Stimulated activated CD4-positive, alpha-beta T cell treated with anti-CD3 and anti-CD28 coated beads, Interleukin-1b, Interleukin-23, amount 100 ng/mL, for 24 hours (primary cell): ENCODE measurements around the gene RPP30.

ENCODE experiments used
- DNase-seq, 4 experiments: peaks; one replicate each; pipeline ENCODE4 v3.0.0-alpha.2; 2020; ENCODE audit warnings: low read depth in 4 of 4, low spot score in 1 of 4

The RPP30 gene

GRCh38 chr10:90916392-90917237 lies 44.8 kb downstream of the RPP30 start:
- DNase-seq: no peak

GRCh38 chr10:90917238-90917967 lies 45.6 kb downstream of the RPP30 start:
- DNase-seq: no peak

GRCh38 chr10:90917968-90918318 lies 46.2 kb downstream of the RPP30 start:
- DNase-seq: no peak

- DNase-seq: no peak
Observed at GRCh38 chr10:90919683-90920574, 48.2 kb downstream of the RPP30 start.

GRCh38 chr10:90920986-90921666 lies 49.4 kb downstream of the RPP30 start, which contains the start of gene ANKRD1:
ANKRD1 (minus strand) TSS chr10:90921087; CDS start chr10:90921027, 60 bp downstream.
- DNase-seq: no peak

- no peak for DNase-seq
Observed at GRCh38 chr10:90921906-90922305, 50.1 kb downstream of the RPP30 start.

GRCh38 chr10:90923111-90923731 lies 51.4 kb downstream of the RPP30 start:
- DNase-seq: no peak

- DNase-seq: no peak
Observed at GRCh38 chr10:90924552-90924951, 52.8 kb downstream of the RPP30 start.

GRCh38 chr10:90925079-90926029 lies 53.6 kb downstream of the RPP30 start:
- DNase-seq: no peak

GRCh38 chr10:90927293-90927692 lies 55.5 kb downstream of the RPP30 start:
- no peak for DNase-seq

- DNase-seq: no peak
Observed at GRCh38 chr10:90929179-90929578, 57.4 kb downstream of the RPP30 start.

- DNase-seq: no peak
Observed at GRCh38 chr10:90930070-90930837, 58.5 kb downstream of the RPP30 start.

GRCh38 chr10:90930971-90931871 lies 59.4 kb downstream of the RPP30 start:
- no peak for DNase-seq

GRCh38 chr10:90935581-90936275 lies 64.0 kb downstream of the RPP30 start:
- no peak for DNase-seq

- DNase-seq: no peak
Observed at GRCh38 chr10:90936276-90936659, 64.5 kb downstream of the RPP30 start.

GRCh38 chr10:90937645-90938258 lies 66.0 kb downstream of the RPP30 start:
- DNase-seq: no peak
